Duodenal mucosa (tissue), 2 donors: Measurements from ENCODE around the gene COPZ1.
A peak's percentile ranks its signal among the peaks of the same experiment; 100 is the strongest.
"Not testable (repeated sequence)": the region's sequence is repeated elsewhere in the genome, so short reads cannot be mapped to it uniquely, and the experiment has no call there.

ENCODE experiments used
- H3K27ac ChIP-seq: one replicate; pipeline ENCODE4 v1.7.0; 2013; ENCODE audit warnings: low read depth, low read length
- H3K27me3 ChIP-seq, 2 donors: one replicate each; pipeline ENCODE4 v1.7.0; 2013; ENCODE audit warnings: low read length in 2 of 2, control low read depth in 1 of 2; ENCODE audit not compliant: insufficient read depth in 2 of 2, control insufficient read depth in 1 of 2
- H3K36me3 ChIP-seq, 2 donors: one replicate each; pipeline ENCODE4 v1.7.0; 2013; ENCODE audit warnings: low read length in 2 of 2, control low read depth in 1 of 2; ENCODE audit not compliant: insufficient read depth in 2 of 2, control insufficient read depth in 1 of 2
- H3K4me1 ChIP-seq, 2 donors: one replicate each; pipeline ENCODE4 v1.7.0; 2013; ENCODE audit warnings: low read length in 2 of 2, control low read depth in 1 of 2; ENCODE audit not compliant: insufficient read depth in 2 of 2, control insufficient read depth in 1 of 2
- H3K4me3 ChIP-seq, 2 donors: one replicate each; pipeline ENCODE4 v1.7.0; 2013; ENCODE audit warnings: low read length in 2 of 2, low read depth in 1 of 2
- H3K9ac ChIP-seq, 2 donors: one replicate each; pipeline ENCODE4 v1.7.0; 2013; ENCODE audit warnings: low read length in 2 of 2, low read depth in 1 of 2
- H3K9me3 ChIP-seq, 2 donors: one replicate each; pipeline ENCODE4 v1.7.0; 2013; ENCODE audit warnings: low read length in 2 of 2, control low read depth in 1 of 2; ENCODE audit not compliant: control insufficient read depth in 1 of 2

The COPZ1 gene

GRCh38 chr12:54306925-54307741 is 17.8 kb upstream of the COPZ1 start:
- H3K4me1 ChIP-seq = peaks cover 15 to 19% of the 10 kb centered on the region in 2 donors
- peaks cover 8 to 11% of the 10 kb centered on the region in 2 donors for H3K27me3 ChIP-seq
- H3K27ac ChIP-seq = no peak overlapping the region
- H3K36me3 ChIP-seq = no peaks in the 10 kb centered on the region
- no peak overlapping the region for H3K9ac ChIP-seq
- H3K4me3 ChIP-seq = no peak overlapping the region
- no peaks in the 10 kb centered on the region for H3K9me3 ChIP-seq

GRCh38 chr12:54311051-54311450 is 13.9 kb upstream of the COPZ1 start:
- Histone ChIP-seq H3K9me3 (no peaks in the 10 kb centered on the region), H3K9ac (no peak overlapping the region), H3K4me3 (no peak overlapping the region), H3K27me3 (no peaks in the 10 kb centered on the region), H3K4me1 (peaks cover 6 to 9% of the 10 kb centered on the region in 2 donors), H3K36me3 (no peaks in the 10 kb centered on the region), H3K27ac (no peak overlapping the region)

GRCh38 chr12:54312309-54312708 is 12.6 kb upstream of the COPZ1 start:
- H3K4me3 ChIP-seq, H3K27ac ChIP-seq, H3K9ac ChIP-seq, H3K27me3 ChIP-seq, H3K4me1 ChIP-seq, H3K9me3 ChIP-seq, H3K36me3 ChIP-seq: not testable (repeated sequence)

GRCh38 chr12:54321363-54321762 is 3.6 kb upstream of the COPZ1 start:
- Histone ChIP-seq H3K27me3 (no peaks in the 10 kb centered on the region), H3K4me1 (peaks cover 1 to 2% of the 10 kb centered on the region in 2 donors), H3K9me3 (no peaks in the 10 kb centered on the region), H3K9ac (no peak overlapping the region), H3K4me3 (no peak overlapping the region), H3K36me3 (no peaks in the 10 kb centered on the region), H3K27ac (no peak overlapping the region)

- Histone ChIP-seq H3K4me3 (peak overlapping the region; percentile 83 to 100), H3K9ac (peak overlapping the region; percentile 92 to 99), H3K27ac (peak overlapping the region; percentile 65), H3K4me1 (peaks cover 23 to 26% of the 10 kb centered on the region in 2 donors)
- not testable (repeated sequence) for H3K36me3 ChIP-seq, H3K27me3 ChIP-seq, H3K9me3 ChIP-seq
Observed at GRCh38 chr12:54325442-54326109, 645 bp downstream of the COPZ1 start.

- Histone ChIP-seq H3K27ac (no peak overlapping the region), H3K4me1 (peaks cover 28 to 30% of the 10 kb centered on the region in 2 donors), H3K36me3 (peaks cover 0 to 10% of the 10 kb centered on the region in 2 donors), H3K27me3 (no peaks in the 10 kb centered on the region), H3K4me3 (peak overlapping the region; percentile 11 to 43), H3K9ac (peak overlapping the region in 1 of 2 donors; percentile 6), H3K9me3 (no peaks in the 10 kb centered on the region)
Observed at GRCh38 chr12:54328595-54329337, 3.8 kb downstream of the COPZ1 start.

GRCh38 chr12:54329759-54330158 is 4.8 kb downstream of the COPZ1 start:
- H3K27ac ChIP-seq = no peak overlapping the region
- no peaks in the 10 kb centered on the region for H3K27me3 ChIP-seq
- H3K9me3 ChIP-seq = no peaks in the 10 kb centered on the region
- H3K4me3 ChIP-seq = no peak overlapping the region
- H3K4me1 ChIP-seq = peaks cover 28 to 30% of the 10 kb centered on the region in 2 donors
- H3K36me3 ChIP-seq = peaks cover 0 to 10% of the 10 kb centered on the region in 2 donors
- H3K9ac ChIP-seq = no peak overlapping the region

- no peaks in the 10 kb centered on the region for H3K9me3 ChIP-seq
- H3K4me3 ChIP-seq = no peak overlapping the region
- no peaks in the 10 kb centered on the region for H3K27me3 ChIP-seq
- no peak overlapping the region for H3K9ac ChIP-seq
- H3K36me3 ChIP-seq = peaks cover 0 to 10% of the 10 kb centered on the region in 2 donors
- H3K27ac ChIP-seq = no peak overlapping the region
- peaks cover 28 to 30% of the 10 kb centered on the region in 2 donors for H3K4me1 ChIP-seq
Observed at GRCh38 chr12:54330442-54330841, 5.5 kb downstream of the COPZ1 start.

- no peak overlapping the region for H3K4me3 ChIP-seq
- no peaks in the 10 kb centered on the region for H3K27me3 ChIP-seq
- H3K4me1 ChIP-seq = peaks cover 26 to 27% of the 10 kb centered on the region in 2 donors
- peaks cover 0 to 10% of the 10 kb centered on the region in 2 donors for H3K36me3 ChIP-seq
- H3K9me3 ChIP-seq = no peaks in the 10 kb centered on the region
- no peak overlapping the region for H3K9ac ChIP-seq
- H3K27ac ChIP-seq = no peak overlapping the region
Observed at GRCh38 chr12:54331461-54331860, 6.5 kb downstream of the COPZ1 start.
